Osteocyte (in vitro differentiated cells): ENCODE results near the gene MGRN1. TPM values are rescaled to one million over a fixed set of nuclear protein-coding genes. Genes with fewer than 3 reads are reported as not detected.

Source experiments
- DNase-seq: peaks from one replicate; pipeline ENCODE4 v3.0.0; 2021; ENCODE audit warnings: mixed read lengths; ENCODE audit not compliant: unreplicated experiment; ENCODE audit errors: extremely low spot score
- H3K27ac Mint-ChIP-seq: one replicate; pipeline ENCODE4 v1.8.0; 2021; ENCODE audit warnings: mild to moderate bottlenecking, mixed read lengths; ENCODE audit not compliant: unreplicated experiment
- H3K27me3 Mint-ChIP-seq: one replicate; pipeline ENCODE4 v1.8.0; 2021; ENCODE audit warnings: mixed read lengths; ENCODE audit not compliant: unreplicated experiment
- H3K36me3 Mint-ChIP-seq: one replicate; pipeline ENCODE4 v1.8.0; 2021; ENCODE audit warnings: mixed read lengths; ENCODE audit not compliant: unreplicated experiment
- H3K4me1 Mint-ChIP-seq: one replicate; pipeline ENCODE4 v1.8.0; 2021; ENCODE audit warnings: mixed read lengths; ENCODE audit not compliant: unreplicated experiment
- H3K4me3 Mint-ChIP-seq: one replicate; pipeline ENCODE4 v1.8.0; 2021; ENCODE audit warnings: mild to moderate bottlenecking, moderate library complexity, mixed read lengths; ENCODE audit not compliant: unreplicated experiment
- H3K9me3 Mint-ChIP-seq: one replicate; pipeline ENCODE4 v1.8.0; 2021; ENCODE audit warnings: mixed read lengths; ENCODE audit not compliant: unreplicated experiment
- CTCF ChIP-seq: fragments of 200-600 bp; sonication (generic); IDR thresholded peaks from 2 replicates; pipeline ENCODE4 v1.5.0; 2021; ENCODE audit warnings: antibody characterized with exemption, mild to moderate bottlenecking, moderate library complexity
- total RNA-seq: library from RNA; stranded (reverse); gene quantifications from 2 replicates; pipeline ENCODE4 v1.2.1, GENCODE V29; 2021

MGRN1 gene
- total RNA-seq, 1 donor from 2014 or later: 94.6 TPM

- no peaks in the 10 kb centered on the region for H3K27me3 Mint-ChIP-seq
- H3K27ac Mint-ChIP-seq: no peak overlapping the region
- no peak overlapping the region for H3K4me3 Mint-ChIP-seq
- H3K36me3 Mint-ChIP-seq: peaks cover 13% of the 10 kb centered on the region
- peaks cover 10% of the 10 kb centered on the region for H3K4me1 Mint-ChIP-seq
- H3K9me3 Mint-ChIP-seq: no peaks in the 10 kb centered on the region
- DNase-seq: no peak
- TF ChIP-seq CTCF: no peak
Measured at GRCh38 chr16:4688674-4689045, 64.0 kb downstream of the MGRN1 start.

- Mint-ChIP-seq H3K4me1 (peaks cover 10% of the 10 kb centered on the region), H3K9me3 (no peaks in the 10 kb centered on the region), H3K4me3 (no peak overlapping the region)
Measured at GRCh38 chr16:4689091-4689671, 64.6 kb downstream of the MGRN1 start.

GRCh38 chr16:4689864-4690704 is 65.5 kb downstream of the MGRN1 start:
- Mint-ChIP-seq H3K27me3 (no peaks in the 10 kb centered on the region), H3K9me3 (no peaks in the 10 kb centered on the region), H3K36me3 (peaks cover 9% of the 10 kb centered on the region), H3K27ac (no peak overlapping the region), H3K4me3 (no peak overlapping the region), H3K4me1 (peaks cover 13% of the 10 kb centered on the region)
- DNase-seq: no peak
- TF ChIP-seq CTCF: no peak

More at GRCh38 chr16:4689091-4689671, 64.6 kb downstream of the MGRN1 start:
- Mint-ChIP-seq H3K27ac (no peak overlapping the region), H3K36me3 (peaks cover 13% of the 10 kb centered on the region), H3K27me3 (no peaks in the 10 kb centered on the region)
- DNase-seq: no peak
- TF ChIP-seq CTCF: no peak

- DNase-seq: no peak
- H3K4me3 Mint-ChIP-seq: peak overlapping the region; percentile 26
- peaks cover 15% of the 10 kb centered on the region for H3K4me1 Mint-ChIP-seq
- H3K27ac Mint-ChIP-seq: peak overlapping the region; percentile 81
- no peak for TF ChIP-seq CTCF
- no peaks in the 10 kb centered on the region for H3K9me3 Mint-ChIP-seq
- peaks cover 6% of the 10 kb centered on the region for H3K36me3 Mint-ChIP-seq
- H3K27me3 Mint-ChIP-seq: no peaks in the 10 kb centered on the region
Measured at GRCh38 chr16:4690946-4691665, 66.5 kb downstream of the MGRN1 start.
